Measurements from ENCODE around the gene BYSL. TPM values are rescaled to one million over a fixed set of nuclear protein-coding genes. Genes with fewer than 3 reads are reported as not detected.

BYSL gene
- total RNA-seq, 2 experiments from 2014 or later = 83.7 to 85.2 TPM

Other genes with a start within 250 kb of the BYSL start
- gene TFEB, start 185.9 kb upstream of the BYSL start, total RNA-seq = 10 to 100 TPM; 11.7 to 14.0 TPM
- gene PGC, start 174.1 kb upstream of the BYSL start, total RNA-seq = not detected
- gene FRS3, start 141.6 kb upstream of the BYSL start, total RNA-seq = 1 to 10 TPM; 3.8 to 4.0 TPM
- gene PRICKLE4, start 140.7 kb upstream of the BYSL start, total RNA-seq = not detected
- gene TOMM6, start 133.8 kb upstream of the BYSL start, total RNA-seq = 100 to 1,000 TPM; 416 to 419 TPM
- 1 to 10 TPM; 5.8 to 6.0 TPM for gene USP49, start 26.1 kb upstream of the BYSL start, total RNA-seq
- 10 to 100 TPM; 17.5 to 22.1 TPM for gene MED20, start 360 bp upstream of the BYSL start, total RNA-seq
- gene CCND3, start 20.3 kb downstream of the BYSL start, total RNA-seq = 100 to 1,000 TPM; 356 to 367 TPM
- gene TAF8, start 129.0 kb downstream of the BYSL start, total RNA-seq = 10 to 100 TPM; 42.9 to 45.7 TPM
- under 1 TPM; 0.21 to 0.23 TPM for gene C6orf132, start 221.1 kb downstream of the BYSL start, total RNA-seq